Superior temporal gyrus (tissue), 1 donor: ENCODE data around the gene CARD10.

Source experiments
- DNase-seq: peaks from one replicate; pipeline ENCODE4 v3.0.0-alpha.2; 2016; ENCODE audit errors: extremely low spot score

CARD10 gene

DNA sequence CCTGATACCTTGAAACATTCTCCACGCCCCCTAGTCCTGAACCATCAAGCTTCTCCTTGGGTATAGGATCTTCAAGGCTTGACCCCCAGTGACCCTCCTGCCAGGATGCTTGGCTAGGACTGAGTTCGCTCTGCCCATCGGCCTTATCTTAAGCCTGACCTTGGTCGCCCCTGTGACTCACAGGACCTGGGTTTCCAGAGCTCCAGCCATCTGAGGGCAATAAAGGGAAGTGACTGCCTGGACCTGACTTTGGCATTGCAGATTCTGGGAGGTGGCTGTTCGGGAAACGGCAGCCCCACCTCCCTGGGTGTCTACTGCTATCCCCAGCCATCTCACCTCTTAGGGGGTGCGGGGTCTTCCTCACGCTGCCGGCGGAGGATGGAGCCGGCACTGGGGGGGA lies 15.4 kb downstream of the CARD10 start:
- DNase-seq = no peak

DNA sequence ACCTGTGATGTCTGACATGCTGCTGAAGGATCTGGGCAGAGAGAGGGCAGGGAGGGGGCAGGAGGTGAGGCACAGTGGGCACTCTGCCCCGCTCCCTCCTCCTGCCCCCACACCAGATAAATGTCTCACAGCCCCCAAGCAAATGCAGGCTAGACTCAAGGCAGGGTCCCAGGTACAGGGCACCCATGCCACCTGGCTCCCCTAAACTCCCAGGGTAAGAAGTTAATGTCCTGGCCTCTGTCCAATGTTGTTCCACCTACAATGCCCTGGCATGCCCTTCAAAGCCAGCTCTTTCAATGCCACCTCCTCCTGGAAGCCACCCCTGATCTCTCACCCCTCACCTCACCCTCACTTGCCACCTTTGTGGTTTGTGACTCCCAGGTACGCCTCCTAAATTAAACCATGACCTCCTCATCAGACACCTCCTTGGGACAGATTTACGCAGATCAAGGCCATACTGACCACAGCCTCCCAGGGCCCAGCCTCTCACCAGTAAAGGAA lies 16.0 kb downstream of the CARD10 start:
- no peak for DNase-seq

- no peak for DNase-seq
These were observed 16.7 kb downstream of the CARD10 start for GRCh38 chr22:37502342-37503182.

DNA sequence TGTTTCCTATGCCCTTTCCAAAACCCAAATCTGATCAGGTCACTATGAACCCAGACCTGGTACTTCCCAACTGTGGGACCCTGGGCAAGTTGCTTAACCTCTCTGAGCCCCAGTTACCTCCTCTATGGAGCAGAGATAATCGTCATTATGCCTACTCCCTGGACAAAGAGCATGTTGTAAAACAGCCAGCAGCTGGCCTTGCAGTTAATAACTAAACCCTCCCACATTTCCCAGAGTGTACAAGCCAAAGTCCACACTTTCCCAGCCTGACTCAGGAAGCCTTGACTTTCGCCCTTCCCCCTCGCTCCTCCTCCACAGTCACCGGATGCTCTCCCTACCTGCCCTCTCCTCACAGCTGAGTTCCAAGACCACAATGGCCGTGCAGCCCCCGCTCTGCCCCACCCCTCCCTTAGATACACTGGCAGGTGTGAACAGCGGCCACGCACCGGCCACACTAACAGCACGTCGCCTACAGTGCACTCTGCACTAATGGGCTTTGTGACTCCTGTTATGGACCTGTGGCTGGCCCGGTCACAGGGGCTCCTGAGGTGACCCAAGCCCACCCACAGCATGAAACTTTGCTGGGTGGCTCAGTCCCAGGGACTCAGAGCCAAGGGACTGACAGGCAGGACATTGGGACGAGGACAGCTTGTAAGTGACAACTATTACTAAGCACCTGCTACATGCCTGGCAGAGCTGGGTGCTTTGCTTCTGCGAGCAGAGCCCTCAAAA lies 17.4 kb downstream of the CARD10 start:
- no peak for DNase-seq

DNA sequence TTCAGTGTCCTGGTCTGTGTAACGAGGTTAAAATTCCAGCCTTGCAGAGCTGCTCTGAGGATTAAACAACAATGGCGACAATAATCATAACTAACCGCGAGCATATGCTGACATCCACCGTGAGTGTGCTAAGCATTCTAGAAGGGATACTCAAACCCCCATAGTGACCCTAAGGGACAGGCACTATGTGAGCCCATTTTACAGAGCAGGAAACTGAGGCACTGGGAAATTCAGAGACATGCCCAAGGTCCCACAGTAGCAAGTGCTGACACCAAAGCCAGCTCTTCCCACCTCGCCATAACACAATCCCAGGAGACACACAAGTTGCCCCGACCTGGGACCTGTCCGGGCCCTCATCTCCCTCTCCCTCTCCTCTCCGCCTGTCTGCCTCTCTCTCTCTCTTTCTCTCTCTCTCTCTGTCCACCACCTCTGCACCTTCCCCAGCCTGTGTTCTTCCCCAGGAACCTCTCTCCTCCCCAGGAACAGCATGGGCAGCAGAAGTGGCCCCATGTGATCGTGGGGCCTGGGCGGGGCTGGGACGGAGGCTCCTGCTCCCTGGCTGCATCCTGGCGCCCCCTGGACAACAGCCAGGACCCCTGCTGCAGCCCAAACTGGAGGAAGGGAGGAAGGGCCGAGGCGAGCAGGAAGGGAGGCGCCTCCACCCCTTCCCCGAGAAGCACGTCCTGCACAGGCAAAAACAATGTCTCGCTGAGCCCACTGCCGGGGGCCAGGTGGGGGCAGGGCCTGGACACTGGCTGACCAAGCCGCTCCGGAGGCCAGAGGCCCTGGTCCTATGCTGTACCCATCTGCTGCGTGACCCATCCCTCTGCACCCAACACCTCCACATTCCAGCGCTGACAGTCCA lies 18.2 kb downstream of the CARD10 start:
- DNase-seq = no peak

GRCh38 chr22:37499789-37500540 lies 19.2 kb downstream of the CARD10 start:
- no peak for DNase-seq

DNA sequence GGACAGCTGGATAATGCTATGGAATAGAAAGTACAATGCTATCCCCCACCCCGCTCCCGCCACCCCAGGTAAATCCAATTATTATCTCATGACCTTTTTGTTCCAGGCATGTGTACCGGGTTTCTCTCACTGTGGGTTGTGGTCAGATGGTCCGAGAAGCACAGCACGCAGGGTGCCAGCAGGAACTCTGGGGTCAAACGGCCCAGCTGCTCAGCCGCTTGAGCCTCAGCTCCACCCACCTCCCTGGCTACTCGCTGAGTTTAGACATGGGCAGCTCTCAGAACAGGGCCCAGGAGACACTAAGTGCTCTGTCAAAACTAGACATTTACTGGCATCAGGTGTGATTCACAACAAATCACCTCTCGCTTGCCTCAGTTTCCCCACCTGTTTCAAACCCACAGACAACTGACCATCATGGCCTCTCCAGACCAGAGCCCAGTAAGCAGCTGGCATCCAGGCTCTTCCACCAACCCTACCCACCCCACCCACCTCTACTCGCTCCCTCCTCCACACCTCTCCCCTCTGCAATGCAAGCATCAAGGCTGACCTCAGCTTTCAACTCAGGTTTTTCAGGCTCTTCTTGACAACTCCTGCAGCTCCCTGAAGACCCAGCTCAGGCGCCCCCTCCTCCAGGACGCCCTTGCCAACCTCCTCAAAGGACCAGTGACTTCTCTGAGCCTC lies 20.0 kb downstream of the CARD10 start:
- no peak for DNase-seq

GRCh38 chr22:37498289-37498909 lies 20.8 kb downstream of the CARD10 start:
- DNase-seq = no peak

DNA sequence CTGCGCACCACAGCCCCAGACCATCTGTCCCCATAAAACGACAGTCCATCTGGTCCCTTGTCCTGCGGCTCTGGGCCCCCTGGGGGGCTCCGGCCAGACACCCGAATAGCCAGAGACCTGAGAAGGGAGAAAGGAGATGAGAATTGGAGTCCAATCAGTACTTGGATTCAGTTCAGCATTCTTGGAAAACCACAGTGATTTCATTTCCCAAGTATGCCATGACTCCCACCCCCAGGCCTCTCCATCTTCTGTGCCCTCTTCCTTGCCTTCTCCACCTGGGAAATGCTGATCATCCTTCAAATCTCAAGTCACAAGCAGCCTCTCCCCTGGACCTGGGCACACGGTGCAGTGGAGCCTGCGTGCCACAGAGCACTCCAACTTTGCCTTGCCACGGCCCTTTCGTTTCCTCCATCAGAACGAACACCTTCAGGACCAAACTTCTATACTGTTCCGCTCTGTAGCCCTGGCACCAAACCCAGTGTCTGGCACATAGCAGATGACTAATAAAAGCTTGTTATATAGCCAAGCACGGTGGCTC lies 22.1 kb downstream of the CARD10 start:
- no peak for DNase-seq

GRCh38 chr22:37496651-37497050 lies 22.6 kb downstream of the CARD10 start:
- DNase-seq = no peak

DNA sequence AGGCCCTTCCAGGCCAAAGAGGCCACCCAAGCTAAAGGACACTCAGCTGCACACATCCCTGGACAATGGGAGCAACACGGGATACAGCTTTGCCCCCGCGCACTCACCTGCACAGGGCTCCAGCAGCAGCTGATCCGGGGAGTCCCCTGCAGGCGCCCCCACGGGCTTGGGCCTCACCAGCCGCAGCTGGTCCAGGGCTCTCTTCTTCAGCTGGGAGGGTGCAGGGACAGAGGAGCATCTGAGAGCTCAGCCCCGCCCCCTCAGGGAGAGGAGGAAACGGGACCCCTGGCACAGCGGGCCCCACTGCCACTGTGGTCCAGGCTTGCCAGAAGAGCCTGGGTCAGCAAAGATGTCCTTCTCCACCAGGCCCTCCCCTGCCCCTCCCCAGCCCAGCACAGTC lies 25.2 kb downstream of the CARD10 start:
- DNase-seq = no peak

- DNase-seq = no peak
These were observed 26.5 kb downstream of the CARD10 start for GRCh38 chr22:37492428-37493344.

DNA sequence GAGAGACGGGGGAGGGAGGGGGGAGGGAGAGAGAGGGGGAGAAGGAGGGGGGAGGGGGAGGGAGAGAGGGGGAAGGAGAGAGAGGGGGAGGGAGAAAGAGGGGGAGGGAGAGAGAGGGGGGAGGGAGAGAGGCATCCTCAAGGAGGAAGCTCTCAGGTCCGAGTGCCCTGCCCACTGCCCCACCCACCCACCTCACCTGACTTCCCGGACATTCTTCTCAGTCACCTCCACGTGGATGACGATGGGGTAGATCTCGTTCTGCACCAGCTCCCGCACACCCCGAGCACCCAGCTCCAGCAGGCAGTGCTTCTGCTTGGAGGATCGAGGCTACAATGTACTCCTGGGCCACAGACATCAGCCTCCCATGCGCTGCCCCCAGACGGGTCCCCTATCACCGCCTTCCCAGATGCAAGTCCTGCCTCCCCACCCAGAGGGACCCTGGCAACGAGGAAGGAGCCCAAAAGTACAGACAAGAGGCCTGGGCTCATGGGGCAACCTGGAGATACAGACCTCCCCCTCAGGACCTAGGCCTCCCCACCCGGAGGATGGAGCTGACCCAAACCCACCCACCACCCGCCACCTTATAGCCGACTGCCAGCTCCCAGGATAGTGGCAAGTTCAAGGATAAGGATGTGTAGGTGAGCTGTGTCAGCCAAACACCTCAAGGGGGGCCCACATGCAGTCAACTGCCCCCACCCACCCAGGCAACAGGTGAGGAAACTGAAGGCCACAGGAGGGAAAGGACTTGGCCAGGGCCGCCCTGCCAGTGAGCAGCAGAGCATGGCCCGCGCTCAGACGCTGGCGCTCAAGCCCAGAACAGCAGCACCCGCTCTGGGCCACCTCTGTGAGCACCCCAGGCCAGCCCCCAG lies 27.4 kb downstream of the CARD10 start:
- DNase-seq = no peak

DNA sequence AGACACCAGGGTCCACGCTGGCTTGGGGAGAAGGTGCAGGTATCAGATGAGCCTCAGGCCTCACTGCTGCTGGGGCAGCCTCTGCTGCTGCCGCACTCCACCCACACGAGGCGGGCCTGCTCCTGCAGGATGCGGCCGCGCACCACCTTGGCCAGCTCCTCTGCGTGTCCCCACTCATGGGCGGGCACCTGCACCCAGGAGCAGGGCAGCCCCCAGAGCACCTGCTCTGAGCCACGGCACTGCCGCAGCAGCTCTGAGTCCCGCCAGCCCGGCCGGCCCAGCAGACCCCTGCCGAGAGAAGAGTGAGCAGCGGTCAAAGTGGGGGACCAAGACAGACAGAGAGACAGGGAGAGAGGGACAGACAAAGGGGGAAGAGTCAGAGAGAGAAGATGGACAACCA lies 28.1 kb downstream of the CARD10 start:
- no peak for DNase-seq

DNA sequence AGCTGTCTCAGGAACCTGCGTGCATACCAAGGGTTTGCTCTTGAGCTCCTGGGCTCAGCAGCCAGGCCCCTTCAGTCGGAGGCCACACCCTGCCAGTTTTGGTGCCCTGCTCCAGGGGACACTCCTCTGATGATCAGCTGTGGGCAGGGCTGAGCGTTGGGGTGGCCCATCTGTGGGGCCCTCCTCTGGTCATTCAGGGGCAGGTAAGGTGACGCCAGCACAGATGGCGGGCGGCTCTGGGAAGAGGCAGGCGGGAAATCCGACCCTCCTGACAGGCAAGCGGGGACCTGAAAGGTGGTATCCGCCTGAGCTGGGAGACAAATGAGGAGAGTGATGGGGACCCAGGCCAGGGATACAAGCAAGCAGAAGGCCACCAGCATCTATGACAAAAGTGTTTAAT lies 29.2 kb downstream of the CARD10 start:
- DNase-seq = no peak

- DNase-seq = no peak
These were observed 30.7 kb downstream of the CARD10 start for GRCh38 chr22:37488337-37489135.

GRCh38 chr22:37487571-37487970 lies 31.6 kb downstream of the CARD10 start:
- no peak for DNase-seq
